K562 (cell line): ENCODE data around the gene YWHAB. TPM values are rescaled to one million over a fixed set of nuclear protein-coding genes. Genes with fewer than 3 reads are reported as not detected.

ENCODE experiments used
- HIVEP1 ChIP-seq: fragments of 250-450 bp; sonication (Bioruptor Pico); IDR thresholded peaks from 2 replicates; pipeline ENCODE4 v1.4.0; 2020; ENCODE audit warnings: mild to moderate bottlenecking
- KDM2B ChIP-seq: fragments of 250-450 bp; sonication (Bioruptor Pico); IDR thresholded peaks from 2 replicates; pipeline ENCODE4 v1.8.0; 2021; ENCODE audit warnings: mild to moderate bottlenecking, moderate library complexity
- KLF6 ChIP-seq: fragments of 250-450 bp; sonication (Bioruptor Pico); IDR thresholded peaks from 2 replicates; pipeline ENCODE4 v1.4.0; 2020; ENCODE audit warnings: mild to moderate bottlenecking, moderate library complexity, borderline replicate concordance
- PREB ChIP-seq: sonication (generic); formaldehyde crosslinking; IDR thresholded peaks from 2 replicates; pipeline ENCODE4 v1.8.1; 2023; ENCODE audit warnings: mild to moderate bottlenecking, missing genetic modification reagents
- RBM17 ChIP-seq: fragments of 200-400 bp; formaldehyde crosslinking; IDR thresholded peaks from 2 replicates; pipeline ENCODE4 v1.6.1; 2017; ENCODE audit warnings: low read depth, mild to moderate bottlenecking, low read length, borderline replicate concordance
- TAF1 ChIP-seq: IDR thresholded peaks from 2 replicates; pipeline ENCODE4 v1.6.1; 2011; ENCODE audit warnings: mild to moderate bottlenecking, low read length, moderate library complexity; ENCODE audit not compliant: insufficient read depth, control insufficient read depth, severe bottlenecking; ENCODE audit errors: extremely low read depth
- TCF7L2 ChIP-seq: fragments of 150-350 bp; IDR thresholded peaks from 2 replicates; pipeline ENCODE4 v1.6.1; 2016; ENCODE audit warnings: low read depth, mild to moderate bottlenecking, low read length, moderate library complexity
- TFE3 ChIP-seq: fragments of 450-650 bp; formaldehyde crosslinking; IDR thresholded peaks from 2 replicates; pipeline ENCODE4 v1.4.0; 2020; ENCODE audit warnings: mild to moderate bottlenecking, mixed read lengths
- ZBTB40 ChIP-seq, 2 experiments: fragments of 450-650 bp in 1 of 2; sonication (generic) in 1 of 2; formaldehyde crosslinking in 1 of 2; IDR thresholded peaks; 2 replicates each; pipeline versions ENCODE4 v1.7.1 to v1.9.0; 2016 to 2022; ENCODE audit warnings: inconsistent platforms in 1 of 2, mild to moderate bottlenecking in 1 of 2, missing genetic modification reagents in 1 of 2
- ZNF354B ChIP-seq: fragments of 250-450 bp; sonication (Bioruptor Pico); IDR thresholded peaks from 2 replicates; pipeline ENCODE4 v1.4.0; 2020
- polyA plus RNA-seq, 8 experiments: library from polyadenylated mRNA; depleted of rRNA in 4 of 8; stranded (reverse) in 5 of 8; unstranded in 3 of 8; fragments of >200 nt; fragmentation: Nextera tagmentation in 2 of 8; fragmentation: Illumina TruSeq in 1 of 8; extraction: Ambion mirVana in 2 of 8; extraction: Trizol in 1 of 8; gene quantifications; 2 replicates each; pipeline versions ENCODE4 v1.2.1 to v1.2.3, GENCODE V29; 2011 to 2014; ENCODE audit warnings: inconsistent platforms in 1 of 8, missing spikeins in 1 of 8
- total RNA-seq, 7 experiments: library from RNA; depleted of rRNA in 6 of 7; stranded (reverse); fragments of >200 nt in 6 of 7; fragmentation: Illumina TruSeq in 2 of 7; extraction: Trizol in 2 of 7; gene quantifications; 2 replicates each; pipeline versions ENCODE4 v1.2.1 to v1.2.3, GENCODE V29; 2011 to 2021; ENCODE audit warnings: low replicate concordance in 1 of 7
- TF ChIP-seq, protein P1 (sequence below), 2 experiments: fragments of 450-650 bp in 1 of 2; IDR thresholded peaks; 2 replicates each; pipeline ENCODE4 v1.6.1; 2011 to 2017; ENCODE audit warnings: low read depth in 2 of 2, antibody characterized with exemption in 1 of 2, borderline replicate concordance in 1 of 2, low read length in 1 of 2, mild to moderate bottlenecking in 1 of 2, mixed read lengths in 1 of 2; ENCODE audit not compliant: control insufficient read depth in 1 of 2

The YWHAB gene
- total and polyA plus RNA-seq, 9 of the 15 experiments (the other 6 are each of a cell fraction or from before 2014, with no cell fraction given) = 60.6 to 185 (median 96.1) TPM

DNA sequence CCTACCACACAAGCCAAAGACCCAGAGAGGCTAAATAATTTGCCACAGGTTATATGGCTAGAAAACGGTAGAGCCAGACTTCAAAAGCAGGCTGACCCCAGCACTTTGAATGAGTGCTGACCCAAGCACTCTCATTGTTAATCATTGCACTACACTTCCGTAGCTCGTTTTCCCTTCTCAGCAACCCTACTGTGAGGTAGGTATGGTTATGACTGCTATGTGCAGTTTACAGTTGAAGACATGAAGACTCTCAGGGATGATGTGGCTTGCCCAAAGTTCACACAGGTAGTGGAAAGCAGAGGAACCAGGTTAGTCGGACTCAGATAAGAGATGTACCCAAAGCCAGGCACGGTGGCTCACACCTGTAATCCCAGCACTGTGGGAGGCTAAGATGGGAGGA is 41.6 kb upstream of the YWHAB start (continued):
- TF ChIP-seq PREB (CRISPR knock-in tag) = no peak
- TF ChIP-seq, protein P1, sequence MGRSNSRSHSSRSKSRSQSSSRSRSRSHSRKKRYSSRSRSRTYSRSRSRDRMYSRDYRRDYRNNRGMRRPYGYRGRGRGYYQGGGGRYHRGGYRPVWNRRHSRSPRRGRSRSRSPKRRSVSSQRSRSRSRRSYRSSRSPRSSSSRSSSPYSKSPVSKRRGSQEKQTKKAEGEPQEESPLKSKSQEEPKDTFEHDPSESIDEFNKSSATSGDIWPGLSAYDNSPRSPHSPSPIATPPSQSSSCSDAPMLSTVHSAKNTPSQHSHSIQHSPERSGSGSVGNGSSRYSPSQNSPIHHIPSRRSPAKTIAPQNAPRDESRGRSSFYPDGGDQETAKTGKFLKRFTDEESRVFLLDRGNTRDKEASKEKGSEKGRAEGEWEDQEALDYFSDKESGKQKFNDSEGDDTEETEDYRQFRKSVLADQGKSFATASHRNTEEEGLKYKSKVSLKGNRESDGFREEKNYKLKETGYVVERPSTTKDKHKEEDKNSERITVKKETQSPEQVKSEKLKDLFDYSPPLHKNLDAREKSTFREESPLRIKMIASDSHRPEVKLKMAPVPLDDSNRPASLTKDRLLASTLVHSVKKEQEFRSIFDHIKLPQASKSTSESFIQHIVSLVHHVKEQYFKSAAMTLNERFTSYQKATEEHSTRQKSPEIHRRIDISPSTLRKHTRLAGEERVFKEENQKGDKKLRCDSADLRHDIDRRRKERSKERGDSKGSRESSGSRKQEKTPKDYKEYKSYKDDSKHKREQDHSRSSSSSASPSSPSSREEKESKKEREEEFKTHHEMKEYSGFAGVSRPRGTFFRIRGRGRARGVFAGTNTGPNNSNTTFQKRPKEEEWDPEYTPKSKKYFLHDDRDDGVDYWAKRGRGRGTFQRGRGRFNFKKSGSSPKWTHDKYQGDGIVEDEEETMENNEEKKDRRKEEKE (IDR thresholded peaks at IDR 0.05; ENCODE audit: borderline replicate concordance in 1 of 2, control insufficient read depth in 1 of 2, low read depth in 2 of 2, low read length in 1 of 2) = no peak
- TF ChIP-seq TAF1 = no peak
- no peak for TF ChIP-seq ZBTB40 (IDR thresholded peaks at IDR 0.05)
- TF ChIP-seq ZBTB40 (CRISPR knock-in tag; IDR thresholded peaks at IDR 0.05) = no peak
- TF ChIP-seq TFE3 (CRISPR knock-in tag) = no peak
- no peak for TF ChIP-seq RBM17
- no peak for TF ChIP-seq KDM2B (CRISPR knock-in tag)
- TF ChIP-seq KLF6 (CRISPR knock-in tag) = no peak
- no peak for TF ChIP-seq TCF7L2
- no peak for TF ChIP-seq HIVEP1 (CRISPR knock-in tag)
- TF ChIP-seq ZNF354B (CRISPR knock-in tag) = no peak
